IMR-90 (cell line): ENCODE data around the gene TYW5. TPM values are rescaled to one million over a fixed set of nuclear protein-coding genes. Genes with fewer than 3 reads are reported as not detected.

Source experiments
- ATAC-seq: fragments of 200-7000 bp; cut with Tn5 transposase; 2 replicates; pipeline ENCODE4 v1.9.1; 2020; ENCODE audit warnings: low read depth, mild to moderate bottlenecking, moderate library complexity
- BruUV-seq: library from RNA; stranded (reverse); fragments of 400-500 nt; replicated peaks from 2 replicates; lab custom pipeline; 2021; lab: Mats Ljungman, UMichigan
- CTCF ChIA-PET: fragments of 300-600 bp; formaldehyde crosslinking; extraction: SDS; loops from one replicate; lab custom pipeline; 2021; ENCODE audit warnings: antibody characterized with exemption; lab: Yijun Ruan, JAX
- POLR2A ChIA-PET: fragments of 300-600 bp; sonication (Branson Sonifier 250); formaldehyde crosslinking; loops from one replicate; lab custom pipeline; 2022; ENCODE audit warnings: antibody characterized with exemption; ENCODE audit not compliant: unreplicated experiment; lab: Charles Lee
- DNase-seq: peaks from one replicate; pipeline ENCODE4 v3.0.0; 2013
- H2AFZ ChIP-seq: replicated peaks from 2 replicates; pipeline ENCODE3; 2013; ENCODE audit warnings: low read length, mild to moderate bottlenecking; ENCODE audit not compliant: poor library complexity
- H2AK5ac ChIP-seq: 2 replicates; pipeline ENCODE4 v1.6.1; 2013; ENCODE audit warnings: low read depth, low read length, inconsistent platforms
- H2AK9ac ChIP-seq: replicated peaks from 2 replicates; pipeline ENCODE3; 2013; ENCODE audit warnings: mild to moderate bottlenecking, low read depth, low read length, moderate library complexity; ENCODE audit not compliant: poor library complexity
- H2BK120ac ChIP-seq: 2 replicates; pipeline ENCODE4 v1.6.1; 2013; ENCODE audit warnings: low read depth, low read length, inconsistent platforms
- H2BK15ac ChIP-seq: 3 replicates; pipeline ENCODE4 v1.6.1; 2013; ENCODE audit warnings: low read depth, low read length, inconsistent platforms
- H2BK20ac ChIP-seq: 2 replicates; pipeline ENCODE4 v1.6.1; 2013; ENCODE audit warnings: low read depth, mild to moderate bottlenecking, inconsistent platforms, low read length, moderate library complexity
- H2BK5ac ChIP-seq: 2 replicates; pipeline ENCODE4 v1.6.1; 2013; ENCODE audit warnings: mild to moderate bottlenecking, low read depth, low read length, inconsistent platforms; ENCODE audit not compliant: poor library complexity, severe bottlenecking
- H3K14ac ChIP-seq: replicated peaks from 2 replicates; pipeline ENCODE4 v1.6.1; 2013; ENCODE audit warnings: low read depth, low read length, inconsistent platforms
- H3K18ac ChIP-seq: 2 replicates; pipeline ENCODE4 v1.6.1; 2013; ENCODE audit warnings: low read depth, low read length, control low read depth
- H3K23ac ChIP-seq: 2 replicates; pipeline ENCODE4 v1.6.1; 2013; ENCODE audit warnings: low read depth, low read length, inconsistent platforms
- H3K27ac ChIP-seq: 2 replicates; pipeline ENCODE4 v1.5.1; 2013; ENCODE audit warnings: mild to moderate bottlenecking, control low read depth, low read length; ENCODE audit not compliant: insufficient read depth
- H3K27me3 ChIP-seq: 2 replicates; pipeline ENCODE4 v1.6.1; 2013; ENCODE audit warnings: low read length; ENCODE audit not compliant: control insufficient read depth, insufficient read depth
- H3K36me3 ChIP-seq: 2 replicates; pipeline ENCODE4 v1.6.1; 2013; ENCODE audit warnings: low read length, mixed read lengths; ENCODE audit not compliant: control insufficient read depth, insufficient read depth
- H3K4ac ChIP-seq: 2 replicates; pipeline ENCODE4 v1.6.1; 2013; ENCODE audit warnings: low read depth, low read length, inconsistent platforms
- H3K4me1 ChIP-seq: 2 replicates; pipeline ENCODE4 v1.6.1; 2013; ENCODE audit warnings: low read length, mixed read lengths; ENCODE audit not compliant: control insufficient read depth, insufficient read depth
- H3K4me2 ChIP-seq: 2 replicates; pipeline ENCODE4 v1.6.1; 2013; ENCODE audit warnings: low read depth, mild to moderate bottlenecking, control low read depth, low read length, moderate library complexity
- H3K4me3 ChIP-seq: 2 replicates; pipeline ENCODE4 v1.5.1; 2013; ENCODE audit warnings: low read depth, mild to moderate bottlenecking, control low read depth, low read length, moderate library complexity; ENCODE audit not compliant: insufficient read depth
- H3K56ac ChIP-seq: 2 replicates; pipeline ENCODE4 v1.6.1; 2013; ENCODE audit warnings: low read length, inconsistent platforms; ENCODE audit not compliant: insufficient read depth; ENCODE audit errors: extremely low read depth
- H3K79me1 ChIP-seq, 2 experiments: 2 replicates each; pipeline ENCODE4 v1.6.1; 2013; ENCODE audit warnings: low read length in 2 of 2, inconsistent platforms in 1 of 2, low read depth in 1 of 2
- H3K9ac ChIP-seq: 2 replicates; pipeline ENCODE4 v1.6.1; 2013; ENCODE audit warnings: low read depth, low read length, control low read depth
- H3K9me1 ChIP-seq: 2 replicates; pipeline ENCODE4 v1.6.1; 2013; ENCODE audit warnings: low read length, inconsistent platforms; ENCODE audit not compliant: insufficient read depth
- H3K9me3 ChIP-seq: 2 replicates; pipeline ENCODE4 v1.6.1; 2013; ENCODE audit warnings: low read length; ENCODE audit not compliant: control insufficient read depth, insufficient read depth
- H4K20me1 ChIP-seq: 2 replicates; pipeline ENCODE4 v1.6.1; 2013; ENCODE audit warnings: low read length, inconsistent platforms; ENCODE audit not compliant: insufficient read depth
- H4K5ac ChIP-seq: 2 replicates; pipeline ENCODE4 v1.6.1; 2013; ENCODE audit warnings: mild to moderate bottlenecking, low read depth, low read length, control low read depth
- H4K8ac ChIP-seq, 2 experiments: 2 replicates each; pipeline ENCODE4 v1.6.1; 2013; ENCODE audit warnings: low read depth in 2 of 2, low read length in 2 of 2, control low read depth in 1 of 2, inconsistent platforms in 1 of 2
- H4K91ac ChIP-seq: 2 replicates; pipeline ENCODE4 v1.6.1; 2013; ENCODE audit warnings: low read depth, low read length, inconsistent platforms; ENCODE audit not compliant: insufficient read depth
- MAFK ChIP-seq: IDR thresholded peaks from 2 replicates; pipeline ENCODE4 v1.6.1; 2012; ENCODE audit warnings: low read depth, low read length, improper control_type of control experiment
- MAZ ChIP-seq: IDR thresholded peaks from 2 replicates; pipeline ENCODE4 v1.6.1; 2012; ENCODE audit warnings: low read depth, mild to moderate bottlenecking, low read length, improper control_type of control experiment, moderate library complexity, borderline replicate concordance
- POLR2A ChIP-seq: IDR thresholded peaks from 2 replicates; pipeline ENCODE4 v1.6.1; 2012; ENCODE audit warnings: mild to moderate bottlenecking, low read depth, low read length
- RCOR1 ChIP-seq: IDR thresholded peaks from 2 replicates; pipeline ENCODE4 v1.6.1; 2012; ENCODE audit warnings: mild to moderate bottlenecking, low read length, improper control_type of control experiment; ENCODE audit not compliant: insufficient replicate concordance
- WGBS, 2 experiments: methylation state at CpG; one replicate each; pipeline versions ENCODE4 v1.1.5 to v1.1.7; 2013; ENCODE audit warnings: missing lambda C conversion rate in 2 of 2; ENCODE audit not compliant: insufficient read length in 1 of 2; ENCODE audit errors: extremely low coverage in 2 of 2; 5-methylcytosine and 5-hydroxymethylcytosine counted together
- dilution Hi-C: fragments of 300-500 bp; cut with HindIII; formaldehyde crosslinking; loops from one replicate; pipeline ENCODE4 v1.14.3; 2018; ENCODE audit warnings: low sequenced_read_pairs; ENCODE audit not compliant: unreplicated experiment
- in situ Hi-C: fragments of 300-500 bp; cut with MboI; formaldehyde crosslinking; loops from 3 replicates; pipeline ENCODE4 v1.14.3; 2019; ENCODE audit warnings: low sequenced_read_pairs, inconsistent platforms, mixed read lengths
- intact Hi-C: fragments of 100-400 bp; cut with micrococcal nuclease; formaldehyde crosslinking; loops from 2 replicates; pipeline ENCODE4 v1.10.0; 2022
- polyA plus RNA-seq, 3 experiments: library from polyadenylated mRNA; depleted of rRNA; stranded (reverse); fragments of >200 nt; gene quantifications; 2 replicates each; pipeline ENCODE4 v1.2.3, GENCODE V29; 2012; ENCODE audit warnings: low replicate concordance in 1 of 3
- total RNA-seq: library from RNA; depleted of rRNA; stranded (reverse); fragments of >200 nt; gene quantifications from 2 replicates; pipeline ENCODE4 v1.2.3, GENCODE V29; 2012
- TF ChIP-seq, protein P1 (sequence below): conservative IDR thresholded peaks from 2 replicates; pipeline ENCODE4 v1.5.1; 2012; ENCODE audit warnings: mild to moderate bottlenecking, low read depth, low read length, improper control_type of control experiment

TYW5 gene
- total and polyA plus RNA-seq, 2 of the 4 experiments (the other 2 are of a cell fraction) = 3.8 to 4.0 TPM

DNA sequence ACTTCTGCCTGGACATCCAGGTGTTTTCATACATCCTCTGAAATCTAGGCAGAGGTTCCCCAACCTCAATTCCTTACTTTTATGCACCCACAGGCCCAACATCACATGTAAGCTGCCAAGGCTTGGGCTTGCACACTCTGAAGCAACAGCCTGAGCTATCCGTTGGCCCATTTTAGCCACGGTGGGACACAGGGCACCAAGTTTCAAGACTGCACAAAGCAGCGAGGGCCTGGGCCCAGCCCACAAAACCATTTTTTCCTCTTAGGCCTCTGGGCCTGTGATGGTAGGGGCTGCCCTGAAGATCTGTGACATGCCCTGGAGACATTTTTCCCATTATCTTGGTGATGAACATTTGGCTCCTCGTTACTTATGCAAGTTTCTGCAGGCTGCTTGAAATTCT is 38.3 kb downstream of the TYW5 start:
- TF ChIP-seq RCOR1 (no peak), POLR2A (no peak), MAZ (no peak), MAFK (no peak)
- TF ChIP-seq, protein P1, sequence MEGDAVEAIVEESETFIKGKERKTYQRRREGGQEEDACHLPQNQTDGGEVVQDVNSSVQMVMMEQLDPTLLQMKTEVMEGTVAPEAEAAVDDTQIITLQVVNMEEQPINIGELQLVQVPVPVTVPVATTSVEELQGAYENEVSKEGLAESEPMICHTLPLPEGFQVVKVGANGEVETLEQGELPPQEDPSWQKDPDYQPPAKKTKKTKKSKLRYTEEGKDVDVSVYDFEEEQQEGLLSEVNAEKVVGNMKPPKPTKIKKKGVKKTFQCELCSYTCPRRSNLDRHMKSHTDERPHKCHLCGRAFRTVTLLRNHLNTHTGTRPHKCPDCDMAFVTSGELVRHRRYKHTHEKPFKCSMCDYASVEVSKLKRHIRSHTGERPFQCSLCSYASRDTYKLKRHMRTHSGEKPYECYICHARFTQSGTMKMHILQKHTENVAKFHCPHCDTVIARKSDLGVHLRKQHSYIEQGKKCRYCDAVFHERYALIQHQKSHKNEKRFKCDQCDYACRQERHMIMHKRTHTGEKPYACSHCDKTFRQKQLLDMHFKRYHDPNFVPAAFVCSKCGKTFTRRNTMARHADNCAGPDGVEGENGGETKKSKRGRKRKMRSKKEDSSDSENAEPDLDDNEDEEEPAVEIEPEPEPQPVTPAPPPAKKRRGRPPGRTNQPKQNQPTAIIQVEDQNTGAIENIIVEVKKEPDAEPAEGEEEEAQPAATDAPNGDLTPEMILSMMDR = no peak
- Histone ChIP-seq H3K4me3 (no peak overlapping the region), H3K14ac (no peak overlapping the region), H3K4me2 (no peak overlapping the region), H3K27me3 (no peaks in the 10 kb centered on the region), H4K5ac (no peak overlapping the region), H4K91ac (no peak overlapping the region), H3K79me1 (peaks cover 7 to 36% of the 10 kb centered on the region in 2 experiments), H2BK5ac (no peak overlapping the region), H3K56ac (no peak overlapping the region), H2AFZ (no peak overlapping the region), H3K9ac (no peak overlapping the region), H2AK5ac (no peak overlapping the region), H2AK9ac (no peak overlapping the region), H3K4ac (no peak overlapping the region), H4K20me1 (peaks cover 15% of the 10 kb centered on the region; the same call in 1 of the 2 replicates), H2BK15ac (no peak overlapping the region), H4K8ac (no peak overlapping the region), H3K9me1 (no peaks in the 10 kb centered on the region), H3K23ac (no peak overlapping the region), H2BK20ac (no peak overlapping the region), H3K27ac (no peak overlapping the region), H3K9me3 (peaks cover 2% of the 10 kb centered on the region; the same call in 1 of the 2 replicates), H3K18ac (no peak overlapping the region), H3K4me1 (no peaks in the 10 kb centered on the region), H3K36me3 (peaks cover 16% of the 10 kb centered on the region), H2BK120ac (no peak overlapping the region)
- ATAC-seq (no peak), DNase-seq (no peak)
- dilution Hi-C loops = no loop called here
- intact Hi-C loops = no loop called here
- WGBS, 2 experiments = 80% methylated on average over 1 of the region's 4 CpGs; no CpG with 5 or more reads in 1 of the 2 experiments
- BruUV-seq = no TSS peak
- ChIA-PET CTCF (no interaction called here), POLR2A (no interaction called here)
- in situ Hi-C loops = no loop called here
